Chondrocyte (in vitro differentiated cells): ENCODE data around the gene GPR37L1. TPM values are rescaled to one million over a fixed set of nuclear protein-coding genes. Genes with fewer than 3 reads are reported as not detected.
"Not testable (repeated sequence)": the region's sequence is repeated elsewhere in the genome, so short reads cannot be mapped to it uniquely, and the experiment has no call there.

Experiments used
- DNase-seq: peaks from one replicate; pipeline ENCODE4 v3.0.0; 2021; ENCODE audit warnings: mixed read lengths, low spot score
- H3K27ac Mint-ChIP-seq: one replicate; pipeline ENCODE4 v1.8.0; 2021; ENCODE audit warnings: mild to moderate bottlenecking, moderate library complexity, mixed read lengths; ENCODE audit not compliant: unreplicated experiment
- H3K27me3 Mint-ChIP-seq: 2 replicates; pipeline ENCODE4 v1.8.0; 2021; ENCODE audit warnings: low read depth, mixed read lengths
- H3K36me3 Mint-ChIP-seq: 2 replicates; pipeline ENCODE4 v1.8.0; 2021; ENCODE audit warnings: low read depth, mixed read lengths
- H3K4me1 Mint-ChIP-seq: 2 replicates; pipeline ENCODE4 v1.8.0; 2021; ENCODE audit warnings: low read depth, mild to moderate bottlenecking, mixed read lengths
- H3K4me3 Mint-ChIP-seq: one replicate; pipeline ENCODE4 v1.8.0; 2021; ENCODE audit warnings: mild to moderate bottlenecking, moderate library complexity, mixed read lengths; ENCODE audit not compliant: unreplicated experiment
- H3K9me3 Mint-ChIP-seq: 2 replicates; pipeline ENCODE4 v1.8.0; 2021; ENCODE audit warnings: low read depth, mixed read lengths
- total RNA-seq: library from RNA; stranded (reverse); gene quantifications from 3 replicates; pipeline ENCODE4 v1.2.1, GENCODE V29; 2021
- TF ChIP-seq, protein P1 (sequence below): fragments of 200-600 bp; sonication (generic); IDR thresholded peaks from 2 replicates; pipeline ENCODE4 v1.5.0; 2021; ENCODE audit warnings: antibody characterized with exemption, mild to moderate bottlenecking, moderate library complexity

GPR37L1 gene
- total RNA-seq, 1 donor from 2014 or later: not detected

DNA sequence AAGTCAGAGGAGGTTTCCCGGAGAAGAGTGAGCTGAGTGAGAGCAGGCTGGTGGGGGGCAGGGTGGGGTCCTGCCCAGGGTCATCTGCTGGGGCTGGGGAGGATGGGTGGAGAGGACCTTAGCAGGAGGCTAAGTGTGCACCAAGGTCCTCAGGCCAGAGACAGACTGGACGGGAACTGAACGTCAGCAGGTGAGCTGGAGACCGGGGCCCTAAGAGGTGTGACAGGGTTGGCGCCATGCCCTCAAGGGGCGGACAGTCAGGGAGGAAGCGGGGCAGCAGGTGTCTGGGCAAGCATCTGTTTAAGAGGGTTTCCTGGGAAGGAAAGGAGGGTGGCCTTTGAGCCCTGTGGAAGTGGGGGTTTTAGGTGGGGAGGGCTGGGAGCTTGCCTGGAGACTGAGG, 51.3 kb downstream of the GPR37L1 start:
- no peak for DNase-seq
- TF ChIP-seq, protein P1, sequence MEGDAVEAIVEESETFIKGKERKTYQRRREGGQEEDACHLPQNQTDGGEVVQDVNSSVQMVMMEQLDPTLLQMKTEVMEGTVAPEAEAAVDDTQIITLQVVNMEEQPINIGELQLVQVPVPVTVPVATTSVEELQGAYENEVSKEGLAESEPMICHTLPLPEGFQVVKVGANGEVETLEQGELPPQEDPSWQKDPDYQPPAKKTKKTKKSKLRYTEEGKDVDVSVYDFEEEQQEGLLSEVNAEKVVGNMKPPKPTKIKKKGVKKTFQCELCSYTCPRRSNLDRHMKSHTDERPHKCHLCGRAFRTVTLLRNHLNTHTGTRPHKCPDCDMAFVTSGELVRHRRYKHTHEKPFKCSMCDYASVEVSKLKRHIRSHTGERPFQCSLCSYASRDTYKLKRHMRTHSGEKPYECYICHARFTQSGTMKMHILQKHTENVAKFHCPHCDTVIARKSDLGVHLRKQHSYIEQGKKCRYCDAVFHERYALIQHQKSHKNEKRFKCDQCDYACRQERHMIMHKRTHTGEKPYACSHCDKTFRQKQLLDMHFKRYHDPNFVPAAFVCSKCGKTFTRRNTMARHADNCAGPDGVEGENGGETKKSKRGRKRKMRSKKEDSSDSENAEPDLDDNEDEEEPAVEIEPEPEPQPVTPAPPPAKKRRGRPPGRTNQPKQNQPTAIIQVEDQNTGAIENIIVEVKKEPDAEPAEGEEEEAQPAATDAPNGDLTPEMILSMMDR: no peak
- Mint-ChIP-seq H3K36me3 (no peaks in the 10 kb centered on the region), H3K4me3 (no peak overlapping the region), H3K27ac (no peak overlapping the region), H3K9me3 (no peaks in the 10 kb centered on the region), H3K27me3 (peaks cover 11% of the 10 kb centered on the region), H3K4me1 (no peaks in the 10 kb centered on the region)

DNA sequence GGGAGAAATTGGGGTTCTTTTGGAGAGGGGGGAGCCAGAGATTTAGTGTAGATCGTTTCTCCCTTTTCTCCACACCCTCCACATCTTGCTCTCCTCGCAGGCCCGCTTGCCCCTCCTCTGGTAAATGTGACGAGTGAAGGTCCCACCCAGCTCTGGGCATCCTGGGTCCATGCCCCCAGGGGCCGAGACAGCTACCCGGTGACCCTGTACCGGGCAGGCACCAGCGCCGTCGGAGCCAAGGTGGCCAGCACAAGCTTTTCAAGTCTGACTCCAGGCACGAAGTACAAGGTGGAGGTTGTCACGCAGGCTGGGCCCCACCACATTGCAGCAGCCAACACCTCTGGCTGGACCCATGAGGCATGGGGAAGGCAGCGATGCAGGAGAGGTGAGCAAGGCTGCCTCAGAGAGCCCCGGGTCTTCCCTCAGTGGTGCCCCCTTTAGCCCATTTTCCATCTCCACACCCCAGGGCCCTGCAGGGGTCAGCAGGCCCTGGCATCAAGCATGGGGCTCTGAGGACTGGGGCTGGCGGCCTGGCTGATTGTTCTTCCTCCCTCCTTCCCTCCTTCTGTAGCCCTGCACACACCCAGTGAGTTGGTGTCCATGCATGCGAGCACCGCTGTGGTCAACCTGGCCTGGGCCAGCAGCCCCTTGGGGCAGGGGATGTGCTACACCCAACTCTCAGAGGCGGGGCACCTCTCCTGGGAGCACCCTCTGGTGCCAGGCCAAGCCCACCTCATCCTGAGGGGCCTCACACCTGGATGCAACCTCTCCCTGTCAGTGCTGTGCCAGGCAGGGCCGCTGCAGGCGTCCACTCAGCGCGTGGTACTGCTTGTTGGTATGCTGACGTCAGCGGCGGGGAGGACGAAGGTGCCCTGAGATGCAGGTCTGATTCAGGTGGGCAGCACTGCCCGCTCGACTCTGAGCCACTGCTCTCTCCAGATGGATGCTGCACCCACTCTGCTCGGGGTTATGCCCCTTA, 54.5 kb downstream of the GPR37L1 start:
- H3K36me3 Mint-ChIP-seq: no peaks in the 10 kb centered on the region
- H3K27ac Mint-ChIP-seq: no peak overlapping the region
- H3K4me3 Mint-ChIP-seq: no peak overlapping the region
- H3K27me3 Mint-ChIP-seq: peaks cover 23% of the 10 kb centered on the region
- DNase-seq: no peak
- H3K4me1 Mint-ChIP-seq: no peaks in the 10 kb centered on the region
- TF ChIP-seq, protein P1: no peak
- no peaks in the 10 kb centered on the region for H3K9me3 Mint-ChIP-seq

DNA sequence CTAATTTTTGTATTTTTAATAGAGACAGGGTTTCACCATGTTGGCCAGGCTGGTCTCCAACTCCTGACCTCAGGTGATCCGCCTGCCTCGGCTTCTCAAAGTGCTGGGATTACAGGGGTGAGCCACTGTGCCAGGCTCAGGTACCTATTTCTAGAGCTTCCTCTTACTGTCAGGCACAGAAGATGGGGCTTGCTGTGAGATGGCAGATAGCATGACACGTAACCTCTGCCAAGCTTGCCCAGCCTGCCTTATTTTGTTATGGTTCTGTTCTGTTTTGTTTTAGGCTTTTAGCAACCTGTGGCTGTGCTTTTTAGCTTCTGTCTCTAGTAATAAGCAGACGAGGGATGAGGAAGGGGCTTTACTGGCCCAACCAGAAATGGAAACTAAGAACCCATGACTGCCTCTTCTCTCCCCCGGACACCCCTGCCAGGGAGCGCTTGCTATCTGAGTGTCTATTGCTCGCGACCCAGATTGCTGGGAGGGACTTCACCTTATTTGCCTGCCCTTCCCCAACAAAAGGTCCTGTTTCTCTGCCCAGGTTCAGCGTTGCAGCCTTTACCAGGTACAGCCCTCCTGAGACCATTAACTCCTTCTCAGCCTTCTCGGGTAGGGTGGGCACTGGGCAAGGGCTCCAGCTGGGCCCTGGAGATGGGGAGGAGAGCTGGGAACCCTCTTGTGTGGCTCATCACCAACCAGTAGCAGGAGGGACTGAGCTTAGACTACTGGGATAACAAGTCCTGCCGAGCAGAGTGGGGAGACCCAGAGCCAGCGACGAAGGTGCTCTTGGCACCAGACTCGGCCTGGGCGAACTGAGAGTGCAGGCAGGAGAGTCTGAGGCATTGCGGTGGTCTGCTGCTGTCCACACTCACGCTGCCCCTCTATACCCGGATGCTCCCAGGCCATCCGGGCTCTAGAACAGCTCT, 57.4 kb downstream of the GPR37L1 start:
- TF ChIP-seq, protein P1: no peak
- DNase-seq: no peak
- H3K27ac Mint-ChIP-seq: no peak overlapping the region
- H3K36me3 Mint-ChIP-seq: no peaks in the 10 kb centered on the region
- H3K4me1 Mint-ChIP-seq: peaks cover 5% of the 10 kb centered on the region
- H3K9me3 Mint-ChIP-seq: no peaks in the 10 kb centered on the region
- H3K4me3 Mint-ChIP-seq: no peak overlapping the region
- peaks cover 31% of the 10 kb centered on the region for H3K27me3 Mint-ChIP-seq

DNA sequence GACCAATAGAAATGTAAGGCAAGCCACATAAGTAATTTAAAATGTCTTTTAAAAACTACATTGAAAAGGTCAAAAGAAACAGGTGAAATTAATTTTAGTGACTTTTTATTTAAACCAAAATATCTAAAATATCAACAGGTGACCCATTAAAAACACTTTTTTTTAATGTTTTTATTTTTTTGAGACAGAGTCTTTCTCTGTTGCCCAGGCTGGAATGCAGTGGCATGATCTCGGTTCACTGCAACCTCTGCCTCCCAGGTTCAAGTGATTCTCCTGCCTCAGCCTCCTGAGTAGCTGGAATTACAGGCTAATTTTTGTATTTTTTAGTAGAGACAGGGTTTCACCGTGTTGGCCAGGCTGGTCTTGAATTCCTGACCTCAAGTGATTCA, 58.0 kb downstream of the GPR37L1 start:
- H3K27me3 Mint-ChIP-seq: peaks cover 31% of the 10 kb centered on the region
- not testable (repeated sequence) for H3K4me3 Mint-ChIP-seq, H3K9me3 Mint-ChIP-seq, H3K36me3 Mint-ChIP-seq, H3K4me1 Mint-ChIP-seq, DNase-seq, H3K27ac Mint-ChIP-seq

DNA sequence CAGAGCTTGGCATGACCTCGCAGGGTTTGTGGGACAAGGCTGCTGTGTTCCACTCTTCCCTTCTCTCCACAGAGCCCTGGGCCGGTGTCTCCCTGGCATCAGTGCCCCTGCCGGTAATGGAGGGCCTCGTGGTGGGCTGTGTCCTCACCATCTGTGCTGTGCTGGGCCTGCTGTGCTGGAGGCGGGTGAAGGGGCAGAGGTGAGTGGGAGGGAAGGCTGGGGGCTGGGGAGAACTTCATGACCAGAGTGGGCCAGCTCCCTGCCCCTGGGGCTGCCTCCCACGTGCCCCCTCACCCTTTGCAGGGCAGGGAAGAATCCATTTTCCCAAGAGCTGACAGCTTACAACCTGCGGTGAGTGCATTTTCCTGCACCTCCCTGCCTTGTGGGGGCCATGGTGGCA, 58.9 kb downstream of the GPR37L1 start:
- TF ChIP-seq, protein P1: no peak
- Mint-ChIP-seq H3K9me3 (no peaks in the 10 kb centered on the region), H3K4me1 (peaks cover 5% of the 10 kb centered on the region), H3K4me3 (no peak overlapping the region), H3K27me3 (peaks cover 31% of the 10 kb centered on the region), H3K27ac (no peak overlapping the region), H3K36me3 (no peaks in the 10 kb centered on the region)
- no peak for DNase-seq
